OCI-M1 (cell line): Measurements from ENCODE around the gene KAT7.

Source experiments
- DNase-seq: peaks from one replicate; lab custom pipeline; 2025; lab: John Stamatoyannopoulos, UW

The KAT7 gene

DNA sequence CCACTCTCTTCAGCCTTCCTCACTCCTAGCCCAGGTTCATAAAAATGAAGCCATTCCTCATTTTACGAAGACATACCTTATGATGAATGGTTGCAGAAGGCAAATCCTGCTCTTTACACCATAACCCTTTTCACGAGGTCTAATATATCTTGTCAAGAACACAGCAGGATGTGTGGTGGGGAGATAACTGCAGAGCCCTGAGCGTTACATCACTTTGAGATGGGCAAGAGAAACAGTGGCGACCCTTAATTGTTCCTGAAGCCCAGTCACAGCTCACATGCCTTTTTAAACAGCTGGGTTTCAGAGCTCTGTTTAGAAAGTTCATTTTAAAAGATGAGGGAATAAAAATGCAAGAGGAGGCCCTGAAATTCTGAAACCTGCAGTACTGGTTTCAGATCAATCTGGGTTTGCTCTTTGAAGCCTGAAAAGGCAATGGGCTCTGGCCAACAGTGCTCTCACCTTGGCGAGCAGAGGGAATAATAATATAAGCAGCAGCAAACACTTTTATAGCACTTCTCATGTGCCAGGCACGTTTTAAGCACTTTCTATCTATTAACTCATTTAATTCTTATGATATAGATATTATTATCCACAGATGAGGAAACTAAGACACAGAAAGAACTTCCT is 27.4 kb upstream of the KAT7 start:
- DNase-seq, result peak; percentile 77

DNA sequence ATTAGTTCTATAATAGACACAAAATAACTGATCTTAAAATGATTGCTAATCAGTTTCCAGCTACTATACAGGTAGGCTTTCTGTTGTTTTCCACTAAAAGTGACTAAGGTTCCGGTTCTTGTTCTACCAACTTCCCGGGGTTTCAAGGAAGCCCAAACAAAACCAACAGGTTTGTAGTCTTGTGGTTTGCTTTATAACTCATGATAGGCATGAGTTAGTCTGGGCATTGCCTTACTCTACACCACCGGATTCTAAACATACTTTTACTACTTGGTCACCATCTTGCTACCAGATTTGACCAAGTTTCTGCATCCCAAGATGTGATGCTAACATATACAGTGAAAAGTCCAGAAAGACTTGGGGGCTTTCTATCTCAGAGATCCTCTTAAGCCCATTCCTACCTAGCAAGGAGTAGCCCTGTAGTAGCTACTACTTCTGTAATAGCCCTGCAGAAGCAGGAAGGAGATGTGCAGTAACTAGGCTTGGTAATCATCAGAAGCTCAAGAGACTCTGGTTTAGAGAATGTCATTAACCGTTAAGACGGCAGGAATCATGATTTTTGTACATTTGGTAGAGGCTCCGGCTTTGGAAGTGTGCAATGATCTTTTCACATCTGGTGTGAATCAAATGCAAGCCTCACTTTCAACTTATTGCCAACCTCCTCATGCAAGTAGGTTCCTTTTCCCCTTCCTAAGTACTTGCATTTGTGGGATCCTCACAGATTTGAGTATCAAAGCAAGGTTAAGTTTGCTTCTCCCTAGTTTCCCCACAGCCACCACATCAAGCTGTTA is 26.1 kb upstream of the KAT7 start:
- peak; percentile 55 for DNase-seq

DNA sequence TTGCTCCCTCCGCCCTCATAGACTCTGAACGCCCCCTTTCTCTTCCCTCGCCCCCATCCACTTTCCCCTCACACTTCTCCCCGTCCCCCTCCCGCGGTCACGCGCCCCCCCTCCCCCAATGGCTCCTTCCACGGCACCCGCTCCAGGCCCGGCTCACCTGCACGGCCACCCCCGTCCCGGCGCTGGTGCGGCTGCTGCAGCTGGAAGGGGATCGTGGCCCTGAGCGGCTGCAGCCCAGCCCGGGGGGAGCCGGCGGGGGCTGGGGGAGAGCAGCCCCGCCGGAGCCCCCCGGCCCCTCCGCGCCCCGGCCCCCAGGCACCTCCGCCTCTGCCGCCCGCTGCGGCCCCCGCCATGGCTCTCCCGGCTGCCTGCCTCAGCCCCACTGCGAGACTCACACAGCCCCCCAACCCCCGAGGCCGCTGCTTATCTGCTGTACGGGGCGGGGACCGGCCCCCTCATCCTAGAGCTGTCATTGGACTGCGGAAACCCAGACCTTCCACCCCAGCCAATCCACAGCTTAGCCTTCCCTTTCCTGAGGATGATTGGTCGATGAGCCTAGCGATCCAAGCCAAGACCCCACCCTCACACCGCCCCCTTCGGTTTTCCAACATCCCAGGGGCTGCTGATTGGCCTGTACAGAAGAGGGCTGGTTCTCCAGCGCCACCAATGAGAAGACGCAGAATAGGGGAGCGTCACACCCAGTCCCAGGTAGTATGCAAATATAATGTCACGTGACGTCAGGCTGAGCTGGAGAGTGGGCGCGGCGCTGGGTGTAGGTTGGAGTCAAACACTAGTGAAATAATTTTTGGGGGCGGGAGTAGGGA is 24.5 kb upstream of the KAT7 start, which contains the start of gene FAM117A:
Gene FAM117A (minus strand): TSS at position 397 of the 824 bp plus-strand sequence. CDS start 44 bp downstream, at position 353.
- DNase-seq, result peak; percentile 99

DNA sequence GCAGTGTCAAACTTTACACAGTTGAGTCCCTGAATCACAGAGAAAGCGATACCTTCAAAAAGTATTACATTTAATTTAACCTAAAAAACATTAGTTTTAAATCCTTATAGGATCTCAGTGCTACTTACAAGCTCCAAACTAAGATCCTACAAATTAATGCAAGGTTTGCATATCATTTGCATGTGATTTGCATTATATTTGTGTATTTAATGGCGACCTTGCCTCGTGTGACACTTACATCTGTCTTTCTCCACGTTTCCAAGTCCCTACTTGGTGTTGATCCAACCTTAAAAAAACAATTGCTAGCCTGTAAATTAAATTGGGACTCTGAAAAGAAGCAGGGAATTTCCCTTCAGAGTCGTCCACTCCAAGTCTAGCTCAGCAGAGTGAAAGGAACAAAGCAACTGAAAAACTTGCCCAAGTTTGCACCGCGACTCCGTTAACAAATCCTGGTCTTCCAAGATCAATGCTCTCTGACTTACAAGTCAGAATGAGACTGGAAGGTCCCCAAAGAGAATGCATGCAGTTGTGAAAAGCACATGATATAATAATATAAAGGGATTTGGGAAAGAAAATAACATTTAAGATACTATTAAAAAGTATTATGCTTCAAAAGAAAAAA is 23.8 kb upstream of the KAT7 start:
- no peak for DNase-seq

DNA sequence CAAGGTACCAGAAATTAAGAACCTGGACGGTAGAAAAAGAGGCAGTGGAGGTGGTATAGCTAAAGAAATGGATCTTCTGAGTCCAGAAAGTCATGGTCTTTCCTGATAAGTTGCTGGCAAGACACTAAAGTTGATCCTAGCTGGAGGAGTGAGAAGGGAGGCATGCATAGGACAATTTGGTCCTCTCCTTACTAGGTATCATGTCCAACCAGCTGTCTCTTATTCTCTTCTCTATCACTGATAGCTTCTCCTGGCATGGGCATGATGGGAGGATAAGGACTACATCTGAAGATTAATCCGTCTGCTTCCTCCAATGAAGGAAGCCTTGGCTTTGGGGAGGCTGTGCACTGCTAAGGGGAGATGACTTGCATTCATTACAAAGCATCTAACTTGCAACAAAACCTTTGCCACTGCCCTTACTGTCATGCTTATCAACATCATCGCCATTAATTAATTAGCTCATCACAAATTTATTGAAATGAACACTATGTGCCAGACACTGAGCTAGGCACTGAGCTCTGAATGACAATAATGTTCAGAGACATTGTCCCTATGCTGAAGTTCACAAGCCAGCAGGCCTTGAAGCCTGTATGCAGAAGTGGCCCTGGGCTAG is 21.5 kb upstream of the KAT7 start:
- no peak for DNase-seq

DNA sequence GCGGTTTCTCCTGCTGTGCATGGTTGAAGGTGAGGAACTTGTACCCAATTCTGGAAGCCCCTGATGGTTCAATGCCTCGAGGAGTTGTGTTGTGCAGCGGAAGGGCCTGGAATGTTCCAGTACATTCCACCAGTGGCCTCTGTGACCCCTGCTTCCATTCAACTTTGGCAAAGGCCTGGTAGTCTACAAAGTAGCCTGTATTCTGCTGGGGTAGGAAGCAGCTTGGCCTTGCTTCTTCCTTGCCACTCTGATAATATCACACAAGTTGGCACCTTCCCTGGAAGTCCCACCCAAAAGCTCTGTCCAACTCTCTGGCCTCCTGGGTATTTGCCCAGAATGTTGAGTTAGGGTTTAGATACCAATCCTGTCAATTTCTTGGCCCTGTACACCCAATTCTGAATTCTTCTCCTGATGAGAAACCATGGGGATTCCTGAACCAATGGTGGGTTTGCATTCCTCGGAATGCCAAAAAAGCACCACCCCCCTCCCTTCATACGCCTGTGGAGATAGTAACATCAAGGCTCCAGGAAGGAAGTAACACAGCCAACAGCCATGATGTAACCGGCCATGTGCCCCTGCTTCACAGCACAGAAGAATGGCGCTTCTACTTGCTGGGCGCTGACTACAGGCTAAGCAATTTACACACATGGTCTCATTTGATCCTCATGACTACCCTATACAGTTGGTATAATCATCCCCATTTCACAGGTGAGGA is 12.8 kb upstream of the KAT7 start:
- DNase-seq, result no peak

DNA sequence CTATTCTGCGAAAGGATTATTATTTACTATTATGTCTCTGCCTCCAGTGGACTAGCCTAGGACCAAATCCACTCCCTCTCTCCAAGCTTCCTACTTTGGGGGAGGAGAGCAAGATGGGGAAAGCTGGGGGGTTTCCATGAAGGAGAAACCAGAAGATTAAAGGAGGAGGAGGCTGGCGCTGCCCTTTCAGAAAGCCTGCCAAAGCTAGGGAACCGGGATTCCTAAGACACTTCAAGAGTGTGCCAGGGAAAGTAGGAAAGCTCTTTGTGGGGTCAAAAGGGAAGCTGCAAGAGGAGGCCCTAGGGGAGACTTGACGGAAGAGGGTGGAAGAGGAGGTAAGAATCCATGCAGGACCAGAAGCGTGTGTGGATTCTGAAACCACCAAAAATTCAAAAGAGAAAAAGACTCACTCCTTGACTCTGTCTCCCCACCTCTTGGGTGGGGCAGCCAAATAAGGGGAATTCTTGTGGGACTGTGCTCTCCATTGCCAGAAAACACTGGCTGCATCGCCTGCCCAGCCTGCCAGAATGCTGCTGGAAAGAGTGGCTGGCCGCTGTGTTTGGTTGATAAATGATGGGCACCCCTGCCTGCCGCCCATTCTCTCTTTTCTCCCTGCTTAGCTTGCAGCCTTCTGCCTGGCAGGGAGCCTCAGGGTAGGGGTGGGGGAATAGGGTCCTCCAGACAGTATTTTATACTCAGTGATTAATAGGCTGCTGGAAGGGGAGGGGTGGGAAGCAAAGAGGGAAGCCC is 11.8 kb upstream of the KAT7 start:
- no peak for DNase-seq

DNA sequence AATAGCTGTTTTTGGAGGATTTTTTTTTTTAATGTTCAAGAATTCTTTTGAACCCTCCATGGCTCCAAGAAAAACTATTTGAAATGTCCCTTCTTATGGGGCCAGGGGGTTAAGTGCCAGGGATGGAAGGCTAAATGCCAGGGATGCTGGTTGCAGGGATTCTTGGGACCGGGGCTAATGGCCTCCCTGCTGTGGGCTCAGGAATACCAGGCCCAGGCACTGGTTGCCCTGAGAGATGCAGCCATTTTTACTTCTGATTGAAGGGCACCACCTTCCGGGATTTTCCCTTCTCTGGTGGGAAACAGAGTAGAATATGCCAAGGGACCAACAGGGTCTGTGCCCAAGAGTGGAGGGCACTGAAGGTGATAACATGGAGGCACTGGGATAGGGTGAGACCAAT is 10.9 kb upstream of the KAT7 start:
- DNase-seq, result no peak

DNA sequence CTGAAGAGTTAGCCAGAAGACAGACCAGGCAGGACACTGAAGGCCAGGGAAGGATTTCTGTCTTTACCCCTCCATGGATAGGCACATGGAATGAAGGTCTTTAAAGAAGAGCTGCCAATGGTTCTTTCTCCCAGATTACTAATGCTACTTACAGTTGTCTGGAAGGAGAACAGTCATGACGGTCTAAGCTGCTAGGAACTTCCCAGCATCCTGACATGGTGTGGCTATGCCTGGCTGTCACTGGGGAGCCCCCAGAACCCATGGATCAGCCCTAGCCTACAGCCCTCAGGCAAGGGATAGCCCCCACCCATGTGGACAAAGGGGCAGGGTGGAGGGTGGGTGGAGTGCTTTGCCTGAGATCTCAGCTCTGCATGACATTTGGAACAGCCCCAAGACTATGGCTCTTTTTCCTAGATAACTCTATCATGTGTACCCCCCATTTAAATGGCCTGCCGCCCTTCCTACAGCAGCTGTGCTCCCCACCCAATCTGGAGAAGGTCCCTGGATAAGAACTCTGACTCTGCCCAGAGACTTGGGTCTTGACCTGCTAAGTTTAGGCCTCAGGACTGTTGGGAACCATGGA is 9.2 kb upstream of the KAT7 start:
- DNase-seq, result no peak

DNA sequence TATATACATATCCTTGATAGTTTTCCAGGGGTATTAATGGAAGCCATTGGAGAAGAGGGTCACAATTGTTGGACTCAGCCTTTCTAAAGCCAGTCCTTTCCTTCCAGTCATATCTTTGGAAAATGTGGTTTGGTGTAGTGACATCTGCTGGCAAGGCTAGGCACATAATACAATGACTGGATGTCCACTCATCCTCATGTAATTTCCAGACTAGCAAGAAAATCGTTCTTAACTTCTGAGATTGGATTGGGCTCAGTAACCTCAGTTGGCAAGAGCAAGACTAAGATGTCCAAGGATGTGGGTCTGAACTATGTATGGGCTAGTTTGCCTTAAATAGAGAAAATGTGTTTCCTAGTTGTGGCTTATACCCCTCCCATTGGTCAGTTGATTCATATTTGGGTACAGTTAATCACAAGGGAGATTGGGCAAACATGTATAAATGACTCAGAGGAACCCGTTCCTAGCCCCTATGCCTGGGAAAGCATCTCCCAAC is 8.7 kb upstream of the KAT7 start:
- DNase-seq, result peak; percentile 83

DNA sequence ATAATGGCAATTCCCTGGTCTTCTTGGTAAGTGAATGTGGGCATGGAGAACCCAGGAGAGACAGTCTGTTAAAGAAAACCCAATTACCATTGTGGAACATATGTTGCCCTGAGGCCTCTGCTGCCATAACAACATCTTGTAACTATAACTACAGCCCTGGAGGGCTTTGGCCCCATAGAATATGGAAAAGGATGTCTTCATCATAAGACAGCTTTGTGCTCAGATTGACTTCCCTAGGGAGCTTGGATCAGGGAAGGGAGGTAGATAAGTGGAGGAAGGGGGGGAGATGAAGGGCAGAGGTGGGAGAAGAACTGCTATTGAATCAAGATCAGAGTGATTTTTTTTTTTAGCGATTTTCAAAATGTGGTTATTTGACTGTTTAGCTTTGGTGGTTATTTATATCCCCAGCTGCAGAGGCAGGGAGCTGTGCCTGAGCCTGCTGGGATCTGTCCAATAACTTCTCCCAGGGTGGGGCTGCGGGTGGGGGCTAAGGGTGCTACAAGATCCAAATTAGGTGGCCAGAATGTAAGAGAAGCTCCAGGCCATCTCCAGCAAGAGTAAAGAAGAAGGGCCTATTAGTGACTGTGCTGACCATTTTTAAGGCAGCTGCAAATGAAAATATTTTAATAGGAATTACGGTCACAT is 5.3 kb upstream of the KAT7 start:
- no peak for DNase-seq

DNA sequence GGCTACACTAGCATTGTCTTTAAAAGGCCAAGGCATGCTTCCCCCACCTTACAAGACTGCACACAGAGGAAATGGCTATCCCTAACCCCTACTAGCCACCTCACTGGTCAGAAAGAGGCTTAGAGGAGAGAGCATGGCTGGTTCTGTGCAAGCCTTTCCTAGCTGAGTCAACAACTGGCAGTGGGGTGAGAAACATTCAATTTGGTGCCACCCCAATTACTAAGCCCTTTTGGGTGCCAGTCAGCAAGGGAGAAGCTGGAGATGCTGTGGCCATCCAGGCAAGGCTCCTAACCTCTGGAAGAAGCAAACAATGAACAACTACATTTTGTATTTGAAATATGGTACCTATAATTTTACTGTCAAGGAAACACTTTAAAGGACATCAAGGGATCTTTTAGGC is 4.7 kb upstream of the KAT7 start:
- DNase-seq, result no peak

DNA sequence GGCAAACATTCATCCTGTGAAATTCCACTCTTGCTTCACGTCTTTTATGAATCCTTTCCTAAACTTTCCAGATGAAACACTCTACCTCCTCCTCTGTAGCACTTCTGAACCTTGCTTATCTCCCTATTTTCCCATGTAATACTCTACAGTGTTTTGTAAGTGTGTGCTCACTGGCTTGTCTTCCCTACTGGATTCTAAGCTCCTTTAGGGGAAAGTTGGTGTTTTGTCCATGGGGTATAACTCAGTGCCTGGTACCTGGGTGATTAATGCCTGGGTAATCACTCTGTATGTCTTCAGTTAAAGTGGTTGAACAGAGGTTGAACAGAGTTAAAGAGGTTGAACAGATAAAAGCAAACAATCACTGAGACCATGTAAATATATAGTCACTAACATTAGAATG is 3.8 kb upstream of the KAT7 start:
- DNase-seq, result no peak

DNA sequence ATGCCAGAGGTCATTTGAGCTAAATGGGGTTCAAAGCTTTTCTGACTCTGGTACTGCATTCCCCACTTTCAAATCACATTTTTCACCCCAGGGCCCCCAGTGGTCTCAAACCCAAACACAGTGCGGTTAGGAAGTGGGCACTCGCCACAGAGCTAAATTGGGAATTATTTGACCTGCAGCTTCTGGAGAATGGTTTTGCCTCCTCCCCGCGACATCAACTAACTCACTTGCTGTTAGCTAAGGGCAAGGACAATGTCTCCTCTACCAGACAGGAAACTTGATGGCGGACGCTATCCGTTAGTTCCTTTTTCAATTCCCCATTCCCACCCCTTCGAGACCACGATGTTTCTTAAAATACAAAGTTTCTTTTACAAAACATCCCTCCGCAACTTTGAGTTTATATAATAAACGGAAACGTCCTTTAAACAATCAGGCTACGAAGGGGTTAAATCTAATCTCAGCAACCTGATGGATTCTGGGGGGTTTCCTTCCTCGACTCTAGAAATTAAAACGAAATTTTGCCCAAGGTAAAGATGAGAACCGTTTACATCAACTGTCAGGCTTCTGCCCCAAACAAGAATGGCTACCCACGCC is 500 bp upstream of the KAT7 start:
- no peak for DNase-seq

DNA sequence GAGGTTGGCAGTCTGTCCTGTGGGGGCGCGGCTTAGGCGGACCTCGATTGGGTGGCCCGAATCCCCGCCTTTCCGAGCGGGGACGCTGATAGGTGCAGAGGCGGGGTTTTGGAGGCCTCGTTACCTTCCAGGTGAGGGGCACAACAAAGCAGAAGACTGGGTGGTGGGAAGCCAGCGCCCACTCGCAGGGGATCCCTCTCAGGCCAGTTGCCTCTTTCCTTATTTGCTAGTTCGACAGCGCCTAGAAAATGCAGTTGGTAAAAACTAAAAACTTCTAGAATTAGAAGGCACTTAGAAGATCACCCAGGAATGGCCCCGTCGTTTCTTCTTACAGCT is 730 bp downstream of the KAT7 start:
- DNase-seq, result no peak

DNA sequence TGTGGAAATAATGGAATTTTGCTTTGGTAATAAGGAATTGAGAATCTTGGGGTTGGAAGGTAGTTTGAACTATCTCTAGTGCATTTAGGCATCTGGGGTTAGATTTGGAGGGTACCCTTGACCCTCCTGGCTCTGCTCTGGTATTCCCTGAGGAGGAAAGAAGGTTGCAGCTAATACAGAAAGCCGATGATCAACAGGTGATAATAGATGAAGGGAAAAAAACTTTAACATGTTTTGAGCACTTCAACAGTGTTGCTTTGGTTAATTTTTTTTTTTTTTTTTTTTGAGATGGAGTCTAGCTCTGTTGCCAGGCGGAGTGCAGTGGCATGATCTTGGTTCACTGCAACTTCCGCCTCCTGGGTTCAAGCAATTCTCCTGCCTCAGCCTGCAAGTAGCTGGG is 4.8 kb downstream of the KAT7 start:
- no peak for DNase-seq

DNA sequence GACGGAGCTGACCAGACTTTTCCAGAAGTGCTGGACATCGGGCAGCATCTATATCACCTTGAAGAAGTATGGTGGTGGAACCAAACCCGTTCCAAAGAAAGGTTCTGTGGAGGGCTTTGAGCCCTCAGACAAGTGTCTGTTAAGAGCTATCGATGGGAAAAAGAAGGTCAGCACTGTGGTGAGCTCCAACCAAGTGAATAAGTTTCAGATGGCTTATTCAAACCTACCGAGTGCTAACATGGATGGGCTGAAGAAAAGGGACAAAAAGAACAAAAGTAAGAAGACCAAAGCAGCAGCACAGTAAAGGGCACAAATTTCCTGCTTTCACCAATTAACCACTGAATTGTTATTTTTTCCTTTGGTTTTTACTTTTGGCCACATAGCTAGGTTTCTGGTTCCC is 6.9 kb downstream of the KAT7 start:
- DNase-seq, result no peak

DNA sequence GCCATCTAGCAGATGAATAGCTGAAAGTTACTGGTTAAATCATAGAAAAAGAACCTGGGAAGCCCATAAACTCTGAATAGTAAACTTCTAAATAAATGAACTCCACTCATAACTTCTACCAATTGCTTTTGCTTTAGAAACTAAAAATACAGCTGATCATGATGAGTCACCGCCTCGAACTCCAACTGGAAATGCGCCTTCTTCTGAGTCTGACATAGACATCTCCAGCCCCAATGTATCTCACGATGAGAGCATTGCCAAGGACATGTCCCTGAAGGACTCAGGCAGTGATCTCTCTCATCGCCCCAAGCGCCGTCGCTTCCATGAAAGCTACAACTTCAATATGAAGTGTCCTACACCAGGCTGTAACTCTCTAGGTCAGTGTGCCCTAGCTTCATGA is 9.7 kb downstream of the KAT7 start:
- no peak for DNase-seq

DNA sequence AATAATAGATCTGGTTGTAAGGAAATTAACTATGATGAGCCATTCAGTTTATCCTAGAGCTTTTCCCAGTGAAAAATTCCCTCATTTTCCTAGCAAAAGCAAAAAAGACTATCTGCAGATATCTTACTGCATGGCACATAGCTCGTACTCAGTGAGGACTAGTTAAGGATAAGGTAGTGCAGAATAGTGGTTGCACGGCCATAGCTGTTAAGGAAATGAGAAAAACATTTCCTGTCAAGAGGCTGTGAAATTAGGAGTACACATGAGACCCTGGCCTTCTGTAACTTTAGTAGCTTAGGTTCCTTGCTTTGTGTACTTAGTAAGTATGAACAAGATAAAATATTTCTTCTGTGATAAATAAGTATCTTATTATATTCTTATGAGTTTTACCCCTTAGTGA is 10.3 kb downstream of the KAT7 start:
- DNase-seq, result no peak
